Measurements from ENCODE around the gene TMEM221.

TMEM221 gene

GRCh38 chr19:17471410-17472125 is 23.1 kb upstream of the TMEM221 start:
- DNase-seq (ENCODE audit: low read depth) = no peak
- H3K4me3 ChIP-seq (ENCODE audit: control insufficient read depth, low read depth, low read length) = peak overlapping the region; percentile 82
- TF ChIP-seq CTCF (IDR thresholded peaks at IDR 0.05; ENCODE audit: control insufficient read depth, insufficient read depth, low read depth, low read length, missing control alignments) = no peak

GRCh38 chr19:17470068-17470841 is 21.8 kb upstream of the TMEM221 start, which contains the start of gene SLC27A1:
SLC27A1 (plus strand) TSS chr19:17470524; CDS start chr19:17470541, 17 bp downstream.
- DNase-seq (ENCODE audit: low read depth) = peak; percentile 93
- H3K4me3 ChIP-seq (ENCODE audit: control insufficient read depth, low read depth, low read length) = peak within 1 kb of the TSS; percentile 82
- TF ChIP-seq CTCF (IDR thresholded peaks at IDR 0.05; ENCODE audit: control insufficient read depth, insufficient read depth, low read depth, low read length, missing control alignments) = no peak

- peak; percentile 74 for DNase-seq (ENCODE audit: low read depth)
- H3K4me3 ChIP-seq (ENCODE audit: control insufficient read depth, low read depth, low read length) = peak overlapping the region; percentile 82
- TF ChIP-seq CTCF (IDR thresholded peaks at IDR 0.05; ENCODE audit: control insufficient read depth, insufficient read depth, low read depth, low read length, missing control alignments) = no peak
Observed at GRCh38 chr19:17469481-17470067, 21.1 kb upstream of the TMEM221 start.

- no peak for DNase-seq (ENCODE audit: low read depth)
- H3K4me3 ChIP-seq (ENCODE audit: control insufficient read depth, low read depth, low read length) = peak overlapping the region; percentile 82
- no peak for TF ChIP-seq CTCF (IDR thresholded peaks at IDR 0.05; ENCODE audit: control insufficient read depth, insufficient read depth, low read depth, low read length, missing control alignments)
Observed at GRCh38 chr19:17469092-17469480, 20.6 kb upstream of the TMEM221 start.

- no peak for TF ChIP-seq CTCF (IDR thresholded peaks at IDR 0.05; ENCODE audit: control insufficient read depth, insufficient read depth, low read depth, low read length, missing control alignments)
- H3K4me3 ChIP-seq (ENCODE audit: control insufficient read depth, low read depth, low read length) = no peak overlapping the region
- no peak for DNase-seq (ENCODE audit: low read depth)
Observed at GRCh38 chr19:17468302-17469091, 20.0 kb upstream of the TMEM221 start.
